Kidney glomerular epithelial cell (primary cell): ENCODE results near the gene PAAF1.
"Not testable (repeated sequence)": the region's sequence is repeated elsewhere in the genome, so short reads cannot be mapped to it uniquely, and the experiment has no call there.

Source experiments
- DNase-seq: peaks from one replicate; lab custom pipeline; 2025; lab: John Stamatoyannopoulos, UW

PAAF1 gene

GRCh38 chr11:73876424-73877310, at the start of gene PAAF1, which contains the start of gene COA4:
Gene PAAF1, plus strand, starts transcription at chr11:73876999. Its CDS starts 23 bp downstream, at chr11:73877022.
Gene COA4, minus strand, starts transcription at chr11:73876846. Its CDS starts 3,468 bp downstream, at chr11:73873378.
- DNase-seq, result peak; percentile 95

DNA sequence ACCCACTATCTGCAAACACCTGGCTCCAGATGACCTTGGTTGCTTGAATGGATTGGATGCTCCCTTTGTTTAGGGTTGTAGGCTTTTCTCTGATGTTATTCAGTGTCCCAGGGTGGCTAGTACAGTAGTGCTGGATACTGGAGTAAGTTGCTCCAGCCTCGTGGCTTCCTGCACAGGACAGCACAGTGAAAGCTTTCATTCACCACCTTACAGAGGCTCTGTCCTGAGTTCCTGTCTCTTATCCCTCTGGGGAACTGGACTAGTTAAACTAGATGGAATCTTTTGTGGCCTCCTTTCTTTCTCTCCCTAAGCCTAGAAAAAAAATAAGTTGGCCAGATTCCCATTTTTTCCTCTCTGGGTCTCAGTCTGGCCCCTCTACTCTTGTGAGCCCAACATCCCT, 46.5 kb upstream of the PAAF1 start:
- DNase-seq, result no peak

DNA sequence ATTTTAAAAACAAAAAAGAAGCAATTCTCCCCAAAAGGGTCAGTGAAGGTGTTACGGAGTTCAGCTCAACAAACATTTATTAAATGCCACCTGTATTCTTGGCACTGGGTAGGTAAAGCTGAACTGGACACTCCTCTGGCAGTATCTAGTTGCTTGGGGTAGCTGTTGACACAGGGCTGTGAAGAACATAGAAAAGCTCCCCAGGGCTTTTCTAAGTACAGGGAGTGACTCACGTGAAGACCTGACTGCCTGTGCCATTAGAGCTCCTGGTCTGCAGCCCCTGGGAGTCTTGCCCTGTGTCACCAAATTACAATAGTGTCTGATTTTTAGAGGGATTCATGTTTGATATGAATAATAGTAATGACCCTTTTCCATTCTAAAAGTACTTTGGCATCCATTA, 43.7 kb upstream of the PAAF1 start:
- DNase-seq, result no peak

- DNase-seq, result peak; percentile 60
Measured at GRCh38 chr11:73838443-73839122, 38.2 kb upstream of the PAAF1 start.

- no peak for DNase-seq
Measured at GRCh38 chr11:73839123-73839457, 37.7 kb upstream of the PAAF1 start.

DNA sequence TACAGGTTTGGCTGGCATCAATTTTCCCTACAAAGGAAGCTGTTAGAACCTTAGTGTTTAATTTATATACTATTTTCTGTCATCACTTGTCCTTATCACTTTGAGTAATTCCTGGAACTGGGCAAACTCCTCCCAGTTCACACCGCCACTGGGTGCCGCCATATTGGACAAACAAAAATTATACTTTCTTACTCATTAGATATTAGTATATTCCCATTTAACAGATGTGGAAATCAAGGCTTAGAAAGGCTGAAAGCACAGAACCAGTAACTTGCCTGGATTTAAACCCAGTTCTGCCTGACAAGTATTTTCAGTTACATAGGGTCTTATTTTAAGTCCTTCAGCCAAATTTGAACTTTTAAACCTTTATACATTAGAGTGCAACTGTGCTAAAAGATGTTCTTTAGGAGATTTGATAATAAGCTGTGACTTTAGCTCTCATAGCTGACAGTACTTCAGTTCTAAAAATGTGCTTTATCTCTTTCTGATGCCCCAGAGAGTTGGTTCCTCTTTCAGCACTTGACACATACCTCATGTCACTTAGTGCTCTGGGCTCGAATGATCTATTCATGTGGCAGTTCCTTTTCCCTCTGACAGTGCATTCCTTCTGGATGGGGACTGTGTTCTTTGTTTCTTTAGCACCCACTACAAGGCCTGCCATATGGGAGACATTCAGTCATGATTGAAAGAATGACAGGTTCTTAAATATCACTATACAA, 25.6 kb upstream of the PAAF1 start:
- no peak for DNase-seq

DNA sequence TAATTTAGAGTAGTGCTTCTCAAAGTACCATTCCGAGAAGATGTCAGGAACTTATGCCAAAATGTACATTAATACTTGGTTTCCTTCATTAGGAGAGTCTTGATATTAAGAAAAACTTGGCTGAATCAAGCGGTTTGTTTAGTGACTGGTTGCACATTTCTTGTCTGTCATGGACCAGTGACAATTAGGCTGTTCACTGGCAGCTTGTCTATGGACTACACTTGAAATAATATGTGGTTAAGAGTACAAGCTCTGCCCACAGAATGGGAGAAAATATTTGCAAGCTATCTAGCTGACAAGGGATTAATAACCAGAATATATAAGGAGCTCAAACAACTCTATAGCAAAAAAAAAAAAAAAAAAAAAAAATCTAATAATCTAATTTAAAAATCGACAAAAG, 24.8 kb upstream of the PAAF1 start:
- DNase-seq, result no peak

- DNase-seq, result no peak
Measured at GRCh38 chr11:73854680-73855079, 22.1 kb upstream of the PAAF1 start.

GRCh38 chr11:73856031-73856567, 20.7 kb upstream of the PAAF1 start:
- no peak for DNase-seq

DNA sequence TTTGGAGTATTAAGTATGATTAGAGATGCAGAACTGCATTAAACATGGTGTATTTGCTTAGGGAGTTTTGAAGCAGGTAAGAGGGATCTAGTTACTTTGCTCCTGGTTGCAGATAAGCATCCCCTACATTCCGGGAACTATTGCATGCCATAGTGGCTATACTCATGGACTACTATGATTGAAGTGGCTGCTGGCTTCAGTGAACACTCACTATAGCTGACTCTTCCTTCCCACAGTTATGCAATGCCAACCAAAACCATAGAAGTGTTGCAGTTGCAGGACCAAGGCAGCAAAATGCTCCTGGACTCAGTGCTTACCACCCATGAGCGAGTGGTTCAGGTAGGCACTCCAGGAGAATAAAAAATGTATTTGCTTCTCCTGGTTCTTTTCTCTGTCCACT, 17.1 kb upstream of the PAAF1 start:
- no peak for DNase-seq

DNA sequence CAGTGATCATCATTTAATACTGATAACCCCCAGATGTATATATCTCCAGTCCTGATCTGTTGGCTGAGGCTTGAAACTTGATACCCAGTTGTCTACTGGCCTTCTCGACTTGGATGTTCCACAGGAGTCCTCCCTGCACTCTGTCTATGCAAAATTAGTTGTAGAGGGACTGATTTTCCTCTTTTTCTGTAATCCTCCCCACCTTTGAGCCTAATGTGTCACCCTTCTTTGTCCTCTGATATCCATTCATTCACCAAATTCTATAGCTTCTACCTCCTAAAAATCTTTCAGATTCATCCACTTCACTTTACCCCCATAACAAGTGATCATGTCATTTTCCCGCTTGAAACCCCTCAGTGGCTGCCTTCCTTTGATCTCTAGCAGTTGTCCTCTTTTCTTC, 16.6 kb upstream of the PAAF1 start:
- DNase-seq, result no peak

DNA sequence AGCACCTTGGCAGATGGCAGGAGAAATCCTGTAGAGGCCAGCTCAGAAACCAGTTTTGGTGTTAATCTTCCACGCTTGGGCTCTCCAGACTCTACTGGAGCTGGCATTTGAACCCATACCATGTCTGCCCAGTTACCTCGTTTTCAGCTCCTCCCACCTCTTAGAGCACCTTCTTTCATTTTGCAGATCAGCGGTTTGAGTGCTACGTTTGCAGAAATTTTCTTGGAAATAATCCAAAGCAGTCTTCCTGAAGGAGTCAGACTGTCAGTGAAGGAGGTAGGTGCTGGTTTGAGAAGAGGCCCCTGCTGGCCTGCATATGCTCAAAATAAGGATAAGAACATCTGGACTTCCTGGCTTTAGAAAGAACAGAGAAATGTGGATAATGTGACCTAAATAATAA, 13.8 kb upstream of the PAAF1 start:
- DNase-seq, result peak; percentile 15

DNA sequence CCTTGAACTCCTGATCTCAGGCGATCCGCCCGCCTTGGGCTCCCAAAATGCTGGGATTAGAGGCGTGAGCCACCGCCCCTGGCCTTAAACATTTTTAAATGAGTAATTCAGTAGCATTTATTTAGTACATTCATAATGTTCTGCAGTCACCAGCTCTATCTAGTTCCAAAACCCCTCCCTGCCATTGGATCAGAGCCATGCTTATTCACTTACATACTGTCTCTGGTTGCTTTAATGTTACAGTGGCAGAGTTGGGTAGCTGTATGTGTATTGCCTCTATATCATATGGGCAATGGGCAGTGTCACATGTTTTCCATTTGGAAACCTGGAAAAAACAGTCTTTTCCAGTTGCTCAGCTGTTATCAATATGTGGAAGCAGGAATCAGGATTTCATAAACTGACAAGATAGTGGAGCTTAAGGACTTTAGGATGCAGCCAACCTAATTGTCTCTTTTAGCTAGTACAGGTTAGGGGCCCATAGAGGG, 10.7 kb upstream of the PAAF1 start:
- no peak for DNase-seq

DNA sequence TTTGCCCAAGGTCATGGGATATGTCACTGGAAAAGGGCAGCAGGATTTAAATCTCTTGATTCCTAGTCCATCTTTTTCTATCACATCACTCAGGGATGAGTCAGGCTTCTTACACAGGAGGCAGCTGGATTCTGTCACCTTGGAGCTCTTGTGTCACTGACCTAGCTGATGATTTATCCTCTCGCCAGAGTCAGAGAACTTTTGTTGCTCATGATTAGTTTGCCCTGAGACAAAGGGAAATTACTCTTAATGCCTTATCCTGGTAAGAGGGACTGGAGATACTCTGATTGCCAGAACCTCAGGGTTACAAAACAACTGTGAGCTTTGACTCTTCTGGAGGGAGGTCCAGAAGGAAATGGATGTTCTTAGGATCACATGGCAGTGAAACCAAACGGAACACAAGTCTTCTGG, 10.2 kb upstream of the PAAF1 start:
- peak; percentile 83 for DNase-seq

GRCh38 chr11:73869332-73869949, 7.4 kb upstream of the PAAF1 start:
- DNase-seq, result no peak

- DNase-seq, result no peak
Measured at GRCh38 chr11:73870261-73870660, 6.5 kb upstream of the PAAF1 start.

- no peak for DNase-seq
Measured at GRCh38 chr11:73872749-73873357, 3.9 kb upstream of the PAAF1 start.

- no peak for DNase-seq
Measured at GRCh38 chr11:73875380-73875779, 1.4 kb upstream of the PAAF1 start.

DNA sequence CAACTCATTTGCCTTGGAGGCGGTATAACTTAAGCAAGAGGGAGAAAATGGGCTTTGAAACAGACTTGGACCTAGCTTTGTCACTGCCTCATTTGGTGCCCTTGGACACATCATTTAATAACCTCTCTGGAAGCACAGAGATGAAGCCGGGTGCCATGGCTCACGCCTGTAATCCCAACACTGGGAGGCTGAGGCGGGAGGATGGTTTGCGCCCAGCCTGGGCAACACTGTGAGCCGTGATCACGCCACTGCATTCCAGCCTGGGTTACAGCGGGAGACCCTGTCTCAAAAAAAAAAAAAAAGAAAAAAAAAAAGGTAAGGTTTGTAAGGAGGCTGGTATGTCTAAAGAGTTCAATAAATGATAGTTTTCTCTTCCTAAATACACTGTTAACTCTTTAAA, 959 bp upstream of the PAAF1 start:
- peak; percentile 13 for DNase-seq

DNA sequence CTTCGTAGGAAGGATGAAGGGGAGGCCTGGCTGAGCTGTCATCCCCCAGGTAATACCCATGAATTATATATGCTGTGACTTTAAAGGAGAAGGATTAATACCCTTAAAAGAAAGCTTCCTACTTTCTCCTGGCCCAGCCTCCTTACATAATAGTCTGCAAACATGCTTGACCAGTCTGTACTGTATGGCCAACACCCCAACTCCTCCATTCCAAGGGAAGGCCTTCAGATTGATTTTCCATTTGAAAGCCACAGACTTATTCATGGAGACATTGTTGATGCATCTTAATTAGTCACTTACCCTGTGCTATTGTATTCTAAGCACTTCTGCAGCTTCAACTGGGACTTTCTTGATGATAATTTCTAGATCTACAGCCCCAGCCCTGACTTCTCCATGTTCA, 2.0 kb downstream of the PAAF1 start:
- no peak for DNase-seq

DNA sequence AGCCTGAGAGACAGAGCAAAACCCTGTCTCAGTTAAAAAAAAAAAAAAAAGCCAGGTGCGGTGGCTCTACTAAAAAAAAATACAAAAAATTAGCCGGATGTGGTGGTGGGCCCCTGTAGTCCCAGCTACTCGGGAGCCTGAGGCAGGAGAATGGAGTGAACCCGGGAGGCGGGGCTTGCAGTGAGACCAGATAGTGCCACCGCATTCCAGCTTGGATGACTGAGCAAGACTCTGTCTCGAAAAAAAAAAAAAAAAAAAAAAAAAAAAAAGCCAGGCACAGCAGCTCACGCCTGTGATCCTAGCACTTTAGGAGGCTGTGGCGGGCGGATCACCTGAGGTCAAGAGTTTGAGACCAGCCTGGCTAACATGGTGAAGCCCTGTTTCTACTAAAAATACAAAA, 3.6 kb downstream of the PAAF1 start:
- DNase-seq, result not testable (repeated sequence)
